ENCODE data around the gene MAP2K3. TPM values are rescaled to one million over a fixed set of nuclear protein-coding genes. Genes with fewer than 3 reads are reported as not detected.
"Not testable (repeated sequence)": the region's sequence is repeated elsewhere in the genome, so short reads cannot be mapped to it uniquely, and the experiment has no call there.

MAP2K3 gene
- total and polyA plus RNA-seq, 2 of the 8 experiments (the other 6 are each of a cell fraction or from before 2014, with no cell fraction given), result 16.9 to 33.5 TPM

DNA sequence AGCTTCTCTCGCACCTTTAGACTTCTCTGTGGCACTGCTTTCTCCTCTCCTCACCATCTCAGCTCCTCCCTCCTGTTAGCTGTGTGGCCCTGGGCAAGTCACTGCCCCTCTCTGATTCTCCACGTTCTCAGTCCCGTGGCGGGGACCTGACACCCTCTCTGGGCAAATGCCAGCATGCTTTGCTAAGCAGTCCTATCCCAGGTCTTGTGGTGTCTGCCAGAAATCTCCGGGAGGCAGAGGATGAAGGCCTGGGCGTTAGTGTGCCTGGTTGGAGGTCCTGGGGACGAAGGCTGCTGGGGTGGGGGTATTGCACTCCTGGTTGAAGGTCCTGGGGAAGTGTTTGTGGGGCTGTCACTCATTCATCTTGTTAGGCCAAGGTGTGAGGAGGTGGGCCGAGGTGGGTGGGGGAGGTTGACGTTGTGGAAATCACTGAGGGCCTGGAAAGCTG lies 37.3 kb downstream of the MAP2K3 start:
- H2AK5ac ChIP-seq (ENCODE audit: low read depth, low read length); H3K4me1 ChIP-seq (replicated peaks in 1 of 4; ENCODE audit: control insufficient read depth in 3 of 4, insufficient read depth in 4 of 4, low read length in 3 of 4); H3K4me2 ChIP-seq (ENCODE audit: insufficient read depth in 1 of 2, low read depth in 2 of 2, low read length in 2 of 2); H3K79me2 ChIP-seq (ENCODE audit: control insufficient read depth in 1 of 2, insufficient read depth in 2 of 2, low read length in 2 of 2); H4K8ac ChIP-seq (ENCODE audit: extremely low read depth, insufficient read depth, low read length); H3K18ac ChIP-seq (ENCODE audit: extremely low read depth, low read length); H4K5ac ChIP-seq (ENCODE audit: insufficient read length, low read depth, low read length); FAIRE-seq; H2AFZ ChIP-seq (ENCODE audit: low read length); H2BK5ac ChIP-seq (ENCODE audit: low read depth, low read length); H3K23ac ChIP-seq (ENCODE audit: insufficient read length); H4K91ac ChIP-seq (replicated peaks; ENCODE audit: insufficient read length, low read length); POLR2A ChIA-PET (ENCODE audit: partially characterized antibody); H3K9ac ChIP-seq (replicated peaks in 1 of 4; ENCODE audit: extremely low read depth in 1 of 4, low read depth in 3 of 4, low read length in 3 of 4); DNase-seq (ENCODE audit: low read depth in 1 of 2, low spot score in 2 of 2); H3K79me1 ChIP-seq (ENCODE audit: low read depth, low read length); H3K27ac ChIP-seq (ENCODE audit: low read depth, low read length); H2BK120ac ChIP-seq (replicated peaks; ENCODE audit: low read depth, low read length); H3K4ac ChIP-seq (replicated peaks; ENCODE audit: insufficient read length, low read depth, low read length); H3K4me3 ChIP-seq (ENCODE audit: extremely low read depth in 1 of 4, insufficient read depth in 2 of 4, low read depth in 3 of 4, low read length in 4 of 4); H2BK12ac ChIP-seq (ENCODE audit: low read depth, low read length); CTCF ChIA-PET (ENCODE audit: partially characterized antibody); H3K36me3 ChIP-seq (ENCODE audit: control insufficient read depth in 2 of 4, insufficient read depth in 4 of 4, low read length in 3 of 4); H4K20me1 ChIP-seq (replicated peaks in 1 of 2; ENCODE audit: control insufficient read depth in 1 of 2, insufficient read depth in 2 of 2, low read length in 2 of 2); H3K23me2 ChIP-seq (ENCODE audit: low read depth, low read length); H2BK15ac ChIP-seq (ENCODE audit: low read length); H3K14ac ChIP-seq (ENCODE audit: insufficient read length); H3K56ac ChIP-seq (replicated peaks; ENCODE audit: insufficient read length, low read depth, low read length); H2BK20ac ChIP-seq (ENCODE audit: low read length): not testable (repeated sequence)
- Histone ChIP-seq H3K27me3 (replicated peaks in 1 of 4; ENCODE audit: control insufficient read depth in 3 of 4, extremely low read depth in 1 of 4, insufficient read depth in 3 of 4, low read length in 3 of 4) (peaks cover 0 to 12% (median 5%) of the 10 kb centered on the region in 4 experiments; a peak in 3 of 7 replicates), H3K9me3 (ENCODE audit: insufficient read depth in 2 of 2, low read depth in 1 of 2, low read length in 1 of 2) (peaks cover 0 to 11% of the 10 kb centered on the region in 2 experiments; a peak in 1 of 4 replicates)
- WGBS, 2 experiments (ENCODE audit: extremely low coverage in 1 of 2, insufficient coverage in 1 of 2, insufficient read length in 1 of 2, insufficient replicate concordance in 2 of 2, low coverage in 1 of 2, low lambda C conversion rate in 2 of 2, missing lambda C conversion rate in 1 of 2), result 82% methylated on average over 9 of the region's 9 CpGs; no CpG with 5 or more reads in 1 of the 2 experiments
